Fibroblast of lung (primary cell): ENCODE measurements around the gene THUMPD2.

Experiments used
- CTCF ChIP-seq, 2 donors: IDR thresholded peaks in 1 of 2; conservative IDR thresholded peaks in 1 of 2; 1 replicate in 1 of 2; 2 replicates in 1 of 2; pipeline ENCODE4 v1.5.1; 2011 to 2012; ENCODE audit warnings: low read length in 2 of 2, control low read depth in 1 of 2, inconsistent platforms in 1 of 2, low read depth in 1 of 2, mild to moderate bottlenecking in 1 of 2
- EZH2 ChIP-seq: IDR thresholded peaks from 2 replicates; pipeline ENCODE4 v1.5.1; 2012; ENCODE audit warnings: low read length, control low read depth, mild to moderate bottlenecking; ENCODE audit errors: missing control alignments

GRCh38 chr2:39705638-39706037 lies 73.4 kb downstream of the THUMPD2 start:
- TF ChIP-seq CTCF (conservative IDR thresholded peaks at IDR 0.05 in 1 of 2, IDR thresholded peaks at IDR 0.05 in 1 of 2; ENCODE audit: low read depth in 1 of 2, low read length in 2 of 2) (no peak), EZH2 (no peak)
